H1 (cell line): Measurements from ENCODE around the gene GAMT. TPM values are rescaled to one million over a fixed set of nuclear protein-coding genes. Genes with fewer than 3 reads are reported as not detected.

Experiments
- CTCF ChIA-PET: fragments of 300-600 bp; sonication (Branson Sonifier 250); formaldehyde crosslinking; loops from one replicate; lab custom pipeline; 2021; ENCODE audit not compliant: partially characterized antibody; lab: Charles Lee
- POLR2A ChIA-PET: fragments of 300-600 bp; sonication (Branson Sonifier 250); formaldehyde crosslinking; loops from one replicate; lab custom pipeline; 2021; ENCODE audit warnings: inconsistent platforms; ENCODE audit not compliant: partially characterized antibody; lab: Charles Lee
- DNase-seq, 2 experiments: peaks; one replicate each; pipeline versions ENCODE4 v3.0.0 to v3.0.0-alpha.2; 2010 to 2022; ENCODE audit warnings: low spot score in 2 of 2, low read depth in 1 of 2, mixed read lengths in 1 of 2
- FAIRE-seq: peaks from 2 replicates; lab custom pipeline; 2011; peaks lifted over from hg19 to GRCh38; lab: Jason Lieb, UNC
- H2AFZ ChIP-seq: 2 replicates; pipeline ENCODE4 v1.8.1; 2012; ENCODE audit warnings: low read length, inconsistent platforms
- H2AK5ac ChIP-seq: 2 replicates; pipeline ENCODE4 v1.6.1; 2013; ENCODE audit warnings: low read depth, low read length
- H2BK120ac ChIP-seq: replicated peaks from 2 replicates; pipeline ENCODE3; 2013; ENCODE audit warnings: low read depth, low read length, inconsistent platforms
- H2BK12ac ChIP-seq: 2 replicates; pipeline ENCODE4 v1.6.1; 2013; ENCODE audit warnings: low read depth, low read length
- H2BK15ac ChIP-seq: 2 replicates; pipeline ENCODE4 v1.6.1; 2013; ENCODE audit warnings: low read length
- H2BK20ac ChIP-seq: 2 replicates; pipeline ENCODE4 v1.6.1; 2013; ENCODE audit warnings: low read length
- H2BK5ac ChIP-seq: 2 replicates; pipeline ENCODE4 v1.6.1; 2013; ENCODE audit warnings: low read depth, low read length
- H3K14ac ChIP-seq: 2 replicates; pipeline ENCODE4 v1.6.1; 2013; ENCODE audit warnings: inconsistent platforms; ENCODE audit not compliant: insufficient read length
- H3K18ac ChIP-seq: 2 replicates; pipeline ENCODE4 v1.6.1; 2013; ENCODE audit warnings: low read length; ENCODE audit errors: extremely low read depth
- H3K23ac ChIP-seq: 2 replicates; pipeline ENCODE4 v1.6.1; 2013; ENCODE audit warnings: inconsistent platforms; ENCODE audit not compliant: insufficient read length
- H3K23me2 ChIP-seq: 2 replicates; pipeline ENCODE4 v1.6.1; 2013; ENCODE audit warnings: low read depth, low read length
- H3K27ac ChIP-seq: 2 replicates; pipeline ENCODE4 v1.6.1; 2011; ENCODE audit warnings: low read depth, low read length, inconsistent platforms
- H3K27me3 ChIP-seq, 4 experiments: replicated peaks in 1 of 4; 1 replicate in 1 of 4; 2 replicates in 3 of 4; pipeline versions ENCODE4 v1.6.1 to v1.8.1; 2011 to 2013; ENCODE audit warnings: low read length in 3 of 4, mild to moderate bottlenecking in 3 of 4, inconsistent platforms in 2 of 4, mixed read lengths in 2 of 4, moderate library complexity in 1 of 4; ENCODE audit not compliant: control insufficient read depth in 3 of 4, insufficient read depth in 3 of 4; ENCODE audit errors: extremely low read depth in 1 of 4
- H3K36me3 ChIP-seq, 4 experiments: 2 replicates each; pipeline versions ENCODE4 v1.6.1 to v1.8.1; 2011 to 2013; ENCODE audit warnings: mild to moderate bottlenecking in 4 of 4, low read length in 3 of 4, moderate library complexity in 2 of 4, control low read depth in 1 of 4, inconsistent platforms in 1 of 4; ENCODE audit not compliant: insufficient read depth in 4 of 4, control insufficient read depth in 2 of 4
- H3K4ac ChIP-seq: replicated peaks from 2 replicates; pipeline ENCODE3; 2013; ENCODE audit warnings: low read length, low read depth, mixed read lengths, inconsistent platforms; ENCODE audit not compliant: insufficient read length
- H3K4me1 ChIP-seq, 4 experiments: replicated peaks in 1 of 4; 1 replicate in 1 of 4; 2 replicates in 3 of 4; pipeline versions ENCODE4 v1.6.1 to v1.8.1; 2011 to 2013; ENCODE audit warnings: low read length in 3 of 4, inconsistent platforms in 2 of 4, mixed read lengths in 1 of 4; ENCODE audit not compliant: insufficient read depth in 4 of 4, control insufficient read depth in 3 of 4
- H3K4me2 ChIP-seq, 2 experiments: 2 replicates each; pipeline versions ENCODE4 v1.6.1 to v1.8.1; 2011 to 2013; ENCODE audit warnings: low read depth in 2 of 2, low read length in 2 of 2, control low read depth in 1 of 2, inconsistent platforms in 1 of 2, mild to moderate bottlenecking in 1 of 2; ENCODE audit not compliant: insufficient read depth in 1 of 2
- H3K4me3 ChIP-seq, 4 experiments: fragments of 200-600, 300-600 bp in 1 of 4; sonication (generic), shearing (Covaris generic), sonication (Bioruptor Twin) in 1 of 4; 2 replicates each; pipeline versions ENCODE4 v1.5.1 to v1.8.1; 2011 to 2016; ENCODE audit warnings: low read length in 4 of 4, low read depth in 3 of 4, control low read depth in 2 of 4, inconsistent platforms in 2 of 4, mild to moderate bottlenecking in 2 of 4, mixed read lengths in 1 of 4, moderate library complexity in 1 of 4; ENCODE audit not compliant: insufficient read depth in 2 of 4; ENCODE audit errors: extremely low read depth in 1 of 4
- H3K56ac ChIP-seq: replicated peaks from 2 replicates; pipeline ENCODE3; 2013; ENCODE audit warnings: low read depth, mild to moderate bottlenecking, mixed read lengths, low read length, inconsistent platforms; ENCODE audit not compliant: insufficient read length
- H3K79me1 ChIP-seq: 2 replicates; pipeline ENCODE4 v1.6.1; 2013; ENCODE audit warnings: low read depth, low read length, control low read depth
- H3K79me2 ChIP-seq, 2 experiments: 2 replicates each; pipeline versions ENCODE4 v1.6.1 to v1.8.1; 2012 to 2013; ENCODE audit warnings: low read length in 2 of 2, mild to moderate bottlenecking in 2 of 2, inconsistent platforms in 1 of 2; ENCODE audit not compliant: insufficient read depth in 2 of 2, control insufficient read depth in 1 of 2
- H3K9ac ChIP-seq, 4 experiments: replicated peaks in 1 of 4; 1 replicate in 1 of 4; 2 replicates in 3 of 4; pipeline versions ENCODE4 v1.6.1 to v1.8.1; 2011 to 2013; ENCODE audit warnings: low read depth in 3 of 4, low read length in 3 of 4, control low read depth in 2 of 4, mild to moderate bottlenecking in 2 of 4, moderate library complexity in 2 of 4, inconsistent platforms in 1 of 4; ENCODE audit errors: extremely low read depth in 1 of 4
- H3K9me3 ChIP-seq, 2 experiments: 2 replicates each; pipeline versions ENCODE4 v1.6.1 to v1.8.1; 2012 to 2013; ENCODE audit warnings: mild to moderate bottlenecking in 2 of 2, moderate library complexity in 2 of 2, control low read depth in 1 of 2, inconsistent platforms in 1 of 2, low read depth in 1 of 2, low read length in 1 of 2, mixed read lengths in 1 of 2; ENCODE audit not compliant: insufficient read depth in 2 of 2
- H4K20me1 ChIP-seq, 2 experiments: replicated peaks in 1 of 2; 2 replicates each; pipeline versions ENCODE3 to v1.8.1; 2011 to 2013; ENCODE audit warnings: inconsistent platforms in 2 of 2, low read length in 2 of 2, mild to moderate bottlenecking in 1 of 2; ENCODE audit not compliant: insufficient read depth in 2 of 2, control insufficient read depth in 1 of 2
- H4K5ac ChIP-seq: 2 replicates; pipeline ENCODE4 v1.6.1; 2013; ENCODE audit warnings: low read length, low read depth, mixed read lengths, inconsistent platforms; ENCODE audit not compliant: insufficient read length
- H4K8ac ChIP-seq: 2 replicates; pipeline ENCODE4 v1.8.0; 2013; ENCODE audit warnings: mild to moderate bottlenecking, moderate library complexity, low read length, inconsistent platforms; ENCODE audit not compliant: insufficient read depth; ENCODE audit errors: extremely low read depth
- H4K91ac ChIP-seq: replicated peaks from 2 replicates; pipeline ENCODE3; 2013; ENCODE audit warnings: low read length, mixed read lengths, inconsistent platforms; ENCODE audit not compliant: insufficient read length
- BACH1 ChIP-seq: IDR thresholded peaks from 2 replicates; pipeline ENCODE4 v1.6.1; 2012; ENCODE audit warnings: low read length, improper control_type of control experiment
- CBX5 ChIP-seq: fragments of 300-800, 300-1000 bp; sonication (generic); IDR thresholded peaks from 2 replicates; pipeline ENCODE4 v1.7.1; 2016; ENCODE audit warnings: antibody characterized with exemption, low read length, low read depth
- CTBP2 ChIP-seq: IDR thresholded peaks from 2 replicates; pipeline ENCODE4 v1.7.0; 2011; ENCODE audit warnings: borderline replicate concordance, mild to moderate bottlenecking, moderate library complexity, mixed read lengths, low read length; ENCODE audit not compliant: insufficient read depth, insufficient read length
- EP300 ChIP-seq, 2 experiments: IDR thresholded peaks; 1 replicate in 1 of 2; 2 replicates in 1 of 2; pipeline ENCODE4 v1.6.1; 2011 to 2012; ENCODE audit warnings: low read depth in 2 of 2, low read length in 2 of 2, mild to moderate bottlenecking in 2 of 2, borderline replicate concordance in 1 of 2, inconsistent platforms in 1 of 2, moderate library complexity in 1 of 2
- FOSL1 ChIP-seq: IDR thresholded peaks from 2 replicates; pipeline ENCODE4 v1.6.1; 2011; ENCODE audit warnings: mild to moderate bottlenecking, low read depth, low read length, moderate library complexity; ENCODE audit not compliant: insufficient read depth
- SAP30 ChIP-seq: fragments of 300-600 bp; sonication (generic); IDR thresholded peaks from 2 replicates; pipeline ENCODE4 v1.7.1; 2012; ENCODE audit warnings: low read length, moderate library complexity, mild to moderate bottlenecking, inconsistent platforms; ENCODE audit not compliant: insufficient read depth, insufficient replicate concordance
- WGBS, 2 experiments: shearing (Covaris generic) in 1 of 2; methylation state at CpG; one replicate each; pipeline versions ENCODE4 v1.1.6 to v1.1.7; 2013 to 2015; ENCODE audit warnings: low lambda C conversion rate in 2 of 2, mixed read lengths in 2 of 2, inconsistent platforms in 1 of 2, low coverage in 1 of 2, missing lambda C conversion rate in 1 of 2; ENCODE audit not compliant: insufficient replicate concordance in 2 of 2, insufficient coverage in 1 of 2, insufficient read length in 1 of 2; ENCODE audit errors: extremely low coverage in 1 of 2, missing lambda C conversion rate in 1 of 2; 5-methylcytosine and 5-hydroxymethylcytosine counted together
- polyA plus RNA-seq, 7 experiments: library from polyadenylated mRNA; depleted of rRNA in 3 of 7; stranded (reverse) in 5 of 7; unstranded in 2 of 7; fragments of >200 nt in 5 of 7; fragments of 200-250 nt in 2 of 7; gene quantifications; 1 replicate in 5 of 7; 2 replicates in 1 of 7; 4 replicates in 1 of 7; pipeline versions ENCODE4 v1.2.1 to v1.2.3, GENCODE V29; 2011 to 2013; ENCODE audit warnings: missing spikeins in 2 of 7, mixed read lengths in 2 of 7
- total RNA-seq: library from RNA; stranded (reverse); fragmentation: NEBNext Ultra II Directional; extraction: Animal tissue kit (Norgen Biotek cat#: 25700); gene quantifications from 2 replicates; pipeline ENCODE4 v1.2.1, GENCODE V29; 2021
- TF ChIP-seq, protein P1 (sequence below): IDR thresholded peaks from 2 replicates; pipeline ENCODE4 v1.6.1; 2011; ENCODE audit warnings: low read length, improper control_type of control experiment
- TF ChIP-seq, protein P2 (sequence below): IDR thresholded peaks from 2 replicates; pipeline ENCODE4 v1.6.1; 2012; ENCODE audit warnings: inconsistent platforms

Gene GAMT
- total and polyA plus RNA-seq, 2 of the 8 experiments (the other 6 are each of a cell fraction or from before 2014, with no cell fraction given): 17.2 to 35.6 TPM

DNA sequence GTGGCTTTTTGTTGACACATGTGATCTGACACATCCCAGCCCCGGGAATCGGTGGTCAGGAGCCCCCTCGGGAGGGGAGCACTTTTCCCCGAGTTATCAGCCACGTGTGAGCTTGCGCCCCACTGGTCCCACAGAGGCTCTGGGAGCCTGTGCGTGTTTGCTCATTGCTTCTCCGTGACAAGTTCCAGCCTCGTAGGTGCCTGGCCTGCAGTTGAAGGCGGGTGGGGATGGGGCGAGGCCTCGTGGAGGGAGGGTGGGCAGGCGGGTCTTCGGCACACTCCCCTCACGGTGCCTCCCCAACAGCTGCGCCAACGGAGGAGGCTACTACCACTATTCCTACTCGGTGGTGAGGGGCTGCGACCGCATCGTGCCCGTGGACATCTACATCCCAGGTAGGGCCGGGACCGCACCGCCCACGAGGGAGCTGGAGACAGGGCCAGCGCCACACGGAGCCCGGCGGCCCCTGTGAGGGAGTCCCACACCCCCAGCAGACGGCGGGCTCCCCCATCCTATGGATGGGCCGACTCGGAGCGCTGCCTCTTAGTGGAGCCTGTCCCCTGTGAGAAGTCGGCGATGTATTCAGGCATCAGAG lies 8.3 kb downstream of the GAMT start:
- Histone ChIP-seq H2AFZ (no peak overlapping the region), H3K4me3 (no peak overlapping the region), H3K23ac (no peak overlapping the region), H4K5ac (no peak overlapping the region), H2BK12ac (no peak overlapping the region), H3K79me1 (0 out of 2 replicates have a peak, but pooled peaks cover 5% of the 10 kb centered on the region), H3K23me2 (no peaks in the 10 kb centered on the region), H3K36me3 (peaks cover 0 to 20% (median 13%) of the 10 kb centered on the region in 4 experiments; a peak in 6 of 8 replicates), H3K27ac (no peak overlapping the region), H3K79me2 (no peaks in the 10 kb centered on the region; a peak in 1 of 4 replicates), H3K9ac (no peak overlapping the region), H3K4me1 (peaks cover 0 to 7% (median 0%) of the 10 kb centered on the region in 4 experiments; a peak in 2 of 7 replicates), H4K20me1 (peaks cover 2 to 14% of the 10 kb centered on the region in 2 experiments), H3K18ac (no peak overlapping the region), H2BK5ac (no peak overlapping the region), H2AK5ac (no peak overlapping the region), H3K4me2 (no peak overlapping the region), H3K9me3 (no peaks in the 10 kb centered on the region; a peak in 1 of 4 replicates), H3K27me3 (no peaks in the 10 kb centered on the region), H2BK20ac (no peak overlapping the region), H3K56ac (no peak overlapping the region), H2BK120ac (no peak overlapping the region), H3K14ac (no peak overlapping the region), H4K8ac (no peak overlapping the region; the same call in 1 of the 2 replicates), H4K91ac (no peak overlapping the region), H3K4ac (no peak overlapping the region), H2BK15ac (no peak overlapping the region)
- CTCF ChIA-PET: interaction anchor here (0.9 kb wide), 1 partner anchor 59 kb away, joined by 3 read pairs; no protein-coding TSS in a partner anchor
- POLR2A ChIA-PET: interaction anchor here (0.7 to 1.4 kb wide), 2 partner anchors 10 to 110 kb away, joined by 3 read pairs; no protein-coding TSS in a partner anchor
- DNase-seq (no peak), FAIRE-seq (no peak)
- 94% methylated on average over 19 of the region's 37 CpGs; no CpG with 5 or more reads in 1 of the 2 experiments for WGBS, 2 experiments
- no peak for TF ChIP-seq EP300 (IDR thresholded peaks at IDR 0.05; ENCODE audit: borderline replicate concordance in 1 of 2, low read depth in 2 of 2, low read length in 2 of 2)
- TF ChIP-seq CTBP2: no peak
- TF ChIP-seq, protein P1, sequence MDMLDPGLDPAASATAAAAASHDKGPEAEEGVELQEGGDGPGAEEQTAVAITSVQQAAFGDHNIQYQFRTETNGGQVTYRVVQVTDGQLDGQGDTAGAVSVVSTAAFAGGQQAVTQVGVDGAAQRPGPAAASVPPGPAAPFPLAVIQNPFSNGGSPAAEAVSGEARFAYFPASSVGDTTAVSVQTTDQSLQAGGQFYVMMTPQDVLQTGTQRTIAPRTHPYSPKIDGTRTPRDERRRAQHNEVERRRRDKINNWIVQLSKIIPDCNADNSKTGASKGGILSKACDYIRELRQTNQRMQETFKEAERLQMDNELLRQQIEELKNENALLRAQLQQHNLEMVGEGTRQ: no peak
- TF ChIP-seq BACH1: no peak
- TF ChIP-seq, protein P2, sequence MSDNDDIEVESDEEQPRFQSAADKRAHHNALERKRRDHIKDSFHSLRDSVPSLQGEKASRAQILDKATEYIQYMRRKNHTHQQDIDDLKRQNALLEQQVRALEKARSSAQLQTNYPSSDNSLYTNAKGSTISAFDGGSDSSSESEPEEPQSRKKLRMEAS: no peak
- no peak for TF ChIP-seq CBX5
- TF ChIP-seq FOSL1: no peak
- TF ChIP-seq SAP30: no peak
